B cell (primary cell): Measurements from ENCODE around the gene SLC48A1.

ENCODE experiments used
- EZH2 ChIP-seq: IDR thresholded peaks from 2 replicates; pipeline ENCODE4 v1.6.1; 2012; ENCODE audit warnings: borderline replicate concordance, low read depth, mild to moderate bottlenecking, moderate library complexity, low read length; ENCODE audit not compliant: insufficient read depth, poor library complexity, severe bottlenecking
- TF ChIP-seq, protein P1 (sequence below): fragments of 200-600 bp; IDR thresholded peaks from one replicate; pipeline ENCODE4 v1.8.0; 2022; ENCODE audit warnings: antibody characterized with exemption, mild to moderate bottlenecking

DNA sequence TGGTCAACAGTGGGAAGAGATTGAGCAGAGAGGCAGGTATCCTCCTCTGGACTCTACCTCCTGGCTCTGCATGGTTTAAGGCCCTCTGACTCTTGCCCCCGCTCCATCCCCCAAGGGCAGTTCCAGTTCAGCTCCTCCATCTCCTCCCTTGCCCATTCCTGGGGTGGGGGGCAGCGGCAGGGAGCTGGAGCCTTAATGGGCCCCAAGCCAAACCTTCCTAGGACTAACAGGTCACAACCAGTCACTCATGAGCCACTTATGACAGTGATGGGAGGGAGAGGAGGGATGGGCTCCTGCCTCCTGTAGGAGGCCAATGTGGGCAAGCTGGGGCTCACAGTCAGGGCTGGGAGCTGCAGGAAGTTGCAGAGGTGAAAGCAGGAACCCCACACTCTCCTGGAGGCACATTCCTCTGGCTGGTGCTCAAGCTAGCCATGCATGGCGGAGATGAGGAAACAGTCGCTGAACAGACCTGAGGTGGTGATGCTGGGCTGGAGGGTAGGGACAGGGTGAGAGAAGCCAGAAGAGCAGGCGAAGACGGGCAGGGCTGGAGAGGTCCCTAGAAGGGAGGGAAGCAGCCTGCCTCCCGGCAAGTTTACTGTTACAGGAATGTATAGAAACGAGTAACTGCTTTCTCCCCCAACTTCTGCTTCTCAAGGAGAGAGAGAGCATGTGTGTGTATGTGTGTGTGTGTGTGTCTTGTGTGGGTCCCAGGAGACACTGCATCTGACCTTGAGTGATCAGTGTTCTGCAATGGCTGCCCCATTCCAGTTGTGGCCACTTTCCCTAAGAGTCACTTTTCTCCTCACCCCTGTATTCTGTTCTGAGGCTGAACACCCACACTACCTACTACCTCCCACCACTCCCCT lies 9.3 kb upstream of the SLC48A1 start:
- TF ChIP-seq EZH2, result no peak
- TF ChIP-seq, protein P1, sequence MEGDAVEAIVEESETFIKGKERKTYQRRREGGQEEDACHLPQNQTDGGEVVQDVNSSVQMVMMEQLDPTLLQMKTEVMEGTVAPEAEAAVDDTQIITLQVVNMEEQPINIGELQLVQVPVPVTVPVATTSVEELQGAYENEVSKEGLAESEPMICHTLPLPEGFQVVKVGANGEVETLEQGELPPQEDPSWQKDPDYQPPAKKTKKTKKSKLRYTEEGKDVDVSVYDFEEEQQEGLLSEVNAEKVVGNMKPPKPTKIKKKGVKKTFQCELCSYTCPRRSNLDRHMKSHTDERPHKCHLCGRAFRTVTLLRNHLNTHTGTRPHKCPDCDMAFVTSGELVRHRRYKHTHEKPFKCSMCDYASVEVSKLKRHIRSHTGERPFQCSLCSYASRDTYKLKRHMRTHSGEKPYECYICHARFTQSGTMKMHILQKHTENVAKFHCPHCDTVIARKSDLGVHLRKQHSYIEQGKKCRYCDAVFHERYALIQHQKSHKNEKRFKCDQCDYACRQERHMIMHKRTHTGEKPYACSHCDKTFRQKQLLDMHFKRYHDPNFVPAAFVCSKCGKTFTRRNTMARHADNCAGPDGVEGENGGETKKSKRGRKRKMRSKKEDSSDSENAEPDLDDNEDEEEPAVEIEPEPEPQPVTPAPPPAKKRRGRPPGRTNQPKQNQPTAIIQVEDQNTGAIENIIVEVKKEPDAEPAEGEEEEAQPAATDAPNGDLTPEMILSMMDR, result no peak
